ENCODE results near the gene NPAS2.

NPAS2 gene

DNA sequence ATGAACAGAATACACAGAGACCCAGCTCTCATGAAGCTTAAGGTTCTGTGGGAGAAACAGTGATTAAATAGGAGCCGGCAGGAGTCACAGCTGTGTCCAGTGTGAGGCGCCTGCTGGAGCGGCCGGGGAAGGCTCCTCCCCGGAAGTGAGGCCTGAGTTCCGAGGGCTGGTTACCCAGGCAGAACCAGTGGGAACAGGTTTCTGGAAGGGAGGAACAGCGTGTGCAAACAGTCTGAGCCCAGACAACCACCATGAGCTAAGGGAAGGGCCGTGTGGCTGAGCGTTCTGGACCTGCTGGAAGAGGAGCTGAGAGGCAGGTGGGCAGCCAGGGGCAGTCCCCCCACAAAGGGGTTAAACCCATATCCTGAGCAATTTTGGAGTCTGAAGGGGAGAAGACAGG is 26.0 kb upstream of the NPAS2 start:
- no peak for DNase-seq (ENCODE audit: low read depth)

DNA sequence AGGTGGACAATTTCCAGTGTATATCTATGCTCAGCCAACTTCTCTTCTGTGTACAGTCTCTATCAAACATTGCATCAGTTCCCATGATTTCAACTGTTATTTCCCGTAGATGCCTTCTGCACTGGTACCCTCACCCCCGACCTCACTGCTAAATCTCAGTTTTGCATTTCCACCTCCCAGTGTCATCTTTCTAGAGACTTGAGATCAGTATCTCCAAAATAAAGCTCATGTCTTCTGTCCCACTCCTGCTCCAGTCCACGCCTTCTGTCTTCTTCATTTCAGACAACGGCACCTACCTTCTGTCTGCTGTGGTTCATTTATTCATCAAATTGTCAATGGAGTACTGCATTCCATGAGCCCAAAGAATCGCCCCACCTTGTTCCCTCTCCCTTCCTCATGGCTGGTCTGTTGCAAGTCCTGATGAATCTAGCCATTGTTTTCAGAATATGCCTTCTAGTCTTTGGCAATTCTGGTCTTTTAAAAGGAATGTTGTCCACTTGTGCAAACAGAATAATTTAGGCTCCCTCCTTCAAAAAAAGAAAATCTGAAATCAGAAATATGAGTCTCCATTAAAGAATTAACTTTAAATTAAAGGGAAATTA is 23.3 kb upstream of the NPAS2 start:
- DNase-seq (ENCODE audit: low read depth), result no peak

DNA sequence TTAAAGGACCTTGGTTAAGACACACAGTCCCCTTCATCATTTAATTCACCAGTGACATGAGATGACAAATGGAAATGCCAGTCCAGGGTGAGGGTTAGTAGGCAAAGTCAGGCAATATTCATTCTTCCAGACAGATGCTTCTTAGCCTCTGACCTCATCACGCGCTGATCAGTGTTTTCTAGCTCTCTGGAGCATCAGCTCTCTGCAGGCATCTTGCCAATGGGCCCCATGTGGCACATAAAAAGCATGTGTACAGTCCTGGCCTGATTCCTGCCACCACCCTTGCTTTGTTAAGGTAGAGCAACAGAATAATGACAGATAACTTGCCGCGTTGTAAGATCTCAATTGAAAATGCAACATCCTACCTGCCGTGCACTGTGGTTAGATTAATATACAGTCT is 20.3 kb upstream of the NPAS2 start:
- no peak for DNase-seq (ENCODE audit: low read depth)

DNA sequence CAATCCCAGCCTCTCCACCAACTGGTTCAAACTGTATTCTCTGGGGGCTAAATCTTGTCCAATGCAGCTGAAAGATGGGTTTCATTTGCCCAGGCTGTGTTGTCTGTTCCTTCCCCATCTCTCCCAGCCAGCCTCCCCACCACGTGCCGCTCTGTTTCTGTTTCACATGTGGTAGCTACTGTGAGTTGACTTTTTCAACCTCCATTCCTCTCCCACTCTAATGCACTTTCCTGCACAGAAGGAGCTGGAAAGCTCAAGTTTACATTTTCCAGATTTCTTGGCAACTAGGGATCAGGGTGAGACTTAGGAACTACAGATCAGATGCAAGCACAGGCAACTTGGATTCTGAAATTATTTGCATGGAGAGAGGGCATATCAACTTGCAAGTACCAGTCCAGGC is 19.0 kb upstream of the NPAS2 start:
- no peak for DNase-seq (ENCODE audit: low read depth)

DNA sequence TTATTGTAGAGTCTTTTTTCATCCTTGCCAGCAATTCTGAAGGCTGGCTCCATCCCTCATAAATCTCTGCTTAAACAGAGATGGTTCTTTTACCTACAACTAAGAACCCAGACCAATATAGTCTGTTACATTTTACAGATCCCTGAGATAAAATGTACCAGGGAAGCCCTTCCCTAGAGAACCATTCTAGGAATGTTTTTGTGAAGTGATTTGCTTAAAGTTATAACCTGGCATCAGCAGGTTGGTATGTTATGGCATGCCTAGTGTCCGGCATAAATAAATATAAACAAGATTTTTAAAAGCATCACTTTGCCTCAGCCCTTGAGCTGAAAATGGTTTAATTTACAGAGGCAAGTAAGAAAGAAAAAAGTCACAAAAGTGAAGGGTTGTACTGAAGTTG is 18.5 kb upstream of the NPAS2 start:
- no peak for DNase-seq (ENCODE audit: low read depth)

DNA sequence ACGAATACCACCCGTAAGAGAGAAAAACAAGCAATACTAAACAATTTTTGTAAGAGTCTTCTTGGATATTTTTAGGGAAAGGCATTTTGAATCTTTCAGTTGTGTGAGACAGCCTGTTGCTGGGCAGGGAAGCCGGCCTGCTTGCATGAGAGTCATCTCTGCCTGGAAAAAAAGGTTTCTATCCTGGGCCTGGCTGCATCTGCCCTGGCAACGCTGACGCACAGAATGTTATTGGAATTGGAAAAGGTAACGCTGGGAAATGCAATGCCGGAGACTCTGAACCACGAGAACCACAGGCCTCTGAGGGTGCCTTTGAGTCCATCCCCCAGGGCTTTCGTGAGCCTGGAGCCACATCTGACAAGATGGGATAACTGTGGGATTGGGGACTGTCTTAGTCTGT is 17.9 kb upstream of the NPAS2 start:
- DNase-seq (ENCODE audit: low read depth), result no peak

DNA sequence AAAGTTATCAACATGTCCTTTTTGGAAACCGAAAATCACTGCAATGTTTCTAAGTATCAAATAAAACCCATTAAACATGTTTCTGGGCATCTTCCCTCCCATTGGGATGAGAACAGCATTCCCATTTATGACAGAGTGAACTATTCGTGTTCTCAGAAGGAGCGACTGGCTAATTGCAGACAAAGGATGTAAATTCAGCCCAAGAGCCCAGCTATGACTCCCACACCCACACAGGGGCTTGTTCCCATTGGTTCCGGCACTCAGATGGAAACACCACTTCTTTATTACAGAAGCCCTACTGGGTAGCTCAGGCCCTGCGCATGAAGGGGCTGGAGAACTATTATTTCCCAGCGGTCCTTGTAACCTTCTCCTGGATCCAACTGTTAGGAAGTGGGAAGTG is 16.6 kb upstream of the NPAS2 start:
- DNase-seq (ENCODE audit: low read depth), result no peak

DNA sequence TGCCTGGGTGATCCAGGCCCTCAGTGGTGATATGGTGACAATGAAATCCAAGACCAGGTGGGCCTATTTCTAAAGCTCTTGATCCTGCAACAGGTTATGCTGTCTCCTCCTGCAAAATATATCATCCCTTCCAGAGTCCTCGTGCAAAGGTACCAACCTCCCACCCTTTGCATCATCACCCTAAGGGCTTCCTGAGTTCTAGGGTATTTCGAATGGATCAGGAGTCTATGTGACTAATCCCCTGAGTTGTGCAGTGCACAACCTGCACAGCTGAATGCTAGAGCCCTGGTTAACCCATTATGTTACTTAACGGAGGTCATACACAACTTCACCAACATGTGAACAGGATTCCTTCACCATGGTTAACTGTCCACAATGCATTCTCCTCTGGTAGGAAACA is 13.4 kb upstream of the NPAS2 start:
- DNase-seq (ENCODE audit: low read depth), result no peak

DNA sequence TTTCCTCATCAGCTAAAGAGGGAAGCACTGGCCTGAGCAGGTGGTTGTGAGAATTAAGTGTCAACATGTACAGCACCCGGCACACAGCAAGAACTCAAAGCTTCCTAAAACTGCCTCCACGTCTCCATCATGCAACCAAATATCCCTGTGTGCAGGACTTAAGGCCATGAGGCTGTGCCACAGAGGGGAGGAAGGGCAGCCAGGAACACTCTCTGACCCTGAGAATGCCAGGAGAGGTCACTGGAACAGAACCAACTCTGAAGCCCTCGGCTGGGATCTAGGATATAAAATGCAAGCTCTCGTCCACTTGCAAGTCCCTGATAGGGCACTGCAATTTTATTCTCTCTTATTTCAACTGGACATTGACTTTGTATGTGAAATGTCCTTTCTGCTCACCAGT is 12.2 kb upstream of the NPAS2 start:
- no peak for DNase-seq (ENCODE audit: low read depth)

DNA sequence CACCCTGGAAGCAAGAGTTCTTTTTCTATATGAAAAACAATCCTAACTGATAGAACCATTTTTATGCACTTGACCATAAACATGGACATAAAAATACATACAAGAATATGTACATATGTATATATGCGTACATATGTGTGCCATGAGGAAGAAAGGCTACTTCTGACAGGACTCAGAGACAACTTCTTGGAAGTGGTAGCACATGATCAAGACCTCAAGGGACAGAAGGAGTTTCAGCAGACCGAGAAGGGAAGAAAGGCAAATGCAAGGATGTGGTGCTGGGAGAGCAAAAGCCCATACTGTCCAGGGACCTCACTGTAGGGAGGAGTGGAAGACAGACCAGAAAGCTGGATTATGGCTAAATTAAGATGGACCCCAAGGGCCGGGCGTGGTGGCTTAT is 11.4 kb upstream of the NPAS2 start:
- no peak for DNase-seq (ENCODE audit: low read depth)

DNA sequence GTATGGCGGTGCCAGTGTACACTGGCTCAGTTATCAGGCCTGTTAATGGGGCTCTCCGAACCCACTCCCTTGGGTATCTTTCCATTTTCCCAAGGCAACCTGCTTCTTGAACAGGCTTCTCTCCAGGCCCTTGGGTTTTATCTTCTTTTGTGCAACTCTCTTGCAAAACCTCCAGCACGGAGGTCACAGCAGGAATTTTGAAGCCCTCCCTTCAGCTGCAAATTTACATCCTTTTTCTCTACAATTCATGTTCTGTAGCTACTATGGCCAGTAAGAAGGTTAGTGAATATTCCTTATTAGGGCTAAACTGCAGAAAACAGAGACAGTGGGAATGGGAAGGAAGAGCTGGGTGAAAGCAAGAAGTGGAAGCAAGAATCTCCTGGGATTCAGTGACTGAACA is 10.4 kb upstream of the NPAS2 start:
- DNase-seq (ENCODE audit: low read depth), result no peak

DNA sequence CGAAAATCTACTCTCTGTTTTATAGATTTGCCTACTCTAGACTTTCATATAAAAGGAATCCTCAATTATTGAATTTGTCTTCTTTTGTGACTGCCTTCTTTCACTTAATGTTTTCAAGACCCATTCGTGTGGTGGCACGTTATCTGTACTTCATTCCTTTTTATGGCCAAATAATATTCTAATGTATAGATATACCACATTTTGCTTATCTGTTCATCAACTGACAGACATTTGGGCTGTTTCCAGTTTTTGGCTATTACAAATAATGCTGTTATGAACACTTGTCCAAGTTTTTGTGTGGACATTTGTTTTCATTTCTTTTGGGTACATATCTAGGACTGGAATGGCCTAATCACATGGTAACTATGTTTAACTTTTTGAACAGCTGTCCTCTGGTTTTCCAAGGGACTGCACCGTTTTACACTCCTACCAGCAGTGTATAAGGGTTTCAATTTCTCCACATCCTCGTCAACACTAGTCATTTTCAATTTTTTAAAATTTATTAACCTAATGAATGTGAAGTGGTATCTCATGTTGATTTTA is 9.3 kb upstream of the NPAS2 start:
- DNase-seq (ENCODE audit: low read depth), result no peak

DNA sequence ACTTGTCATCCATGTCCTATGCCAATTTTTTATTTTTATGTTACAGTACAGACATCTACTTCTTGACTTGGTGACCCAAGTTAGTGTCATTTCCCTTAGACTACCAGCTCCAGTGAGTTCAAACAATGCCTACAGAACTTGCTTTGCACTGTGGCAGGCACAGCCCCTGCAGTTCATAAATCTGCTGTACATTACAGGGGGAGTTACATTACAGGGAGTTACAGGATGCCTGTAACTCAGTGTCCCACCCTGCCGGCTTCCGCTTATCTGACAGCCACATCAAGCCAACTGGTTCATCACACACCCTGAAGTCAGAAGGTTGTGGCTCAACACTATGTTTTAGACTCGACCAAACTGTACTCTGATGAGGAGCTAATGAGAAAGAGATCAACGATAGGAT is 7.8 kb upstream of the NPAS2 start:
- no peak for DNase-seq (ENCODE audit: low read depth)

DNA sequence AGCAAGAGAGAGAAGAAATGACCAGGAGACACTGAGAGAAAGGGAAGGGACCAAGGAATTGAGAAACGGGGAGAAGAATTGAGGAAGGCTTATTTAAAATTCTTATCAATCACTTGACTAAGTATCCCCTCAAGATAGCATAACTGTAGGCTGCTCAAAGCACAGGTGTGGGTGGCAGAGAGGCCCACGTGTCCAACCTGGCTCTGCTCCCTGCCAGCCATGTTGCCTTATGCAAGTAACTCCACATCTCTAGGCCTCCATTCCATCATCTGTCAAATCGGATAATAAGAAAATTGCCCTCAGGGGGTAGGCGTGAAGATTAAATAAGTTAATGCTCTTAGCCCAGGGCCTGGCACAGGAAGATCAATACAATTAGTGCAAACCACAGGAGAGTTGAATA is 7.4 kb upstream of the NPAS2 start:
- no peak for DNase-seq (ENCODE audit: low read depth)

DNA sequence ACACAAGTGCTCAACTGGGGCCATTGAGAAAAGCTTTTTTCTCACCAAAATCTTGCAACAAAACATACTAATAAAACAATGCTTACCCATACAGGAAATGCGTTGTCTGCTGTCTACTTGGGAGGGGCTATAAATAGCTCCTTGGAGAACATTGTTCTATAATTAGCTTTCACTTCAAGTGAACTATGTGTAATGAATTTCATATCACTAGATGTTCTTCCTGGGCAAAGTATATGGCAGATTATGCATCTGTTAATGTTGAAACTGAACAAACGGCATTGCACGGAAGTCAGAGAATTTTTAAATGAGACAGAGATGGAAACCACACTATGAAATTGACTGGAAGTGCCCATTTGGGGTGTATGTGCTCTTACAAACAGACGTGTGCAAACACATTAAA is 6.4 kb upstream of the NPAS2 start:
- no peak for DNase-seq (ENCODE audit: low read depth)

DNA sequence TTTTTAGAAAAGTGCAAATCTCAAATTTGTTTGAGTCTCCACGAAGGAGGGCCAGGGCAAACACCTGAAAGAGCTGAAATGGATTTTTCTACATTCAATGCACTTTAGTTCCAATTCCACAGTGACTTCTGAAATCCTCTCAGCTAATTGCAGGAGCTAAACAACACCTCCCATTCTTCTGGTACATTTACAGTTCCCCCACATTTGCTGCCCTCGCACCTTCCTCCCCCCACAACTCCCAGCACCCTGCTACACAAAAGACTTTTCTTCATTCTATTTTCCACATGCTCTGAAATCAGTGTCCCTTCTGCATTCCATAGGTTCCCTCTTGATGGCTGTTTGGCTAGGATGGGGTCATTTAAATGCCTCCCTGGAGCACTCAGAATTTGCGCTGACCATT is 5.9 kb upstream of the NPAS2 start:
- no peak for DNase-seq (ENCODE audit: low read depth)

DNA sequence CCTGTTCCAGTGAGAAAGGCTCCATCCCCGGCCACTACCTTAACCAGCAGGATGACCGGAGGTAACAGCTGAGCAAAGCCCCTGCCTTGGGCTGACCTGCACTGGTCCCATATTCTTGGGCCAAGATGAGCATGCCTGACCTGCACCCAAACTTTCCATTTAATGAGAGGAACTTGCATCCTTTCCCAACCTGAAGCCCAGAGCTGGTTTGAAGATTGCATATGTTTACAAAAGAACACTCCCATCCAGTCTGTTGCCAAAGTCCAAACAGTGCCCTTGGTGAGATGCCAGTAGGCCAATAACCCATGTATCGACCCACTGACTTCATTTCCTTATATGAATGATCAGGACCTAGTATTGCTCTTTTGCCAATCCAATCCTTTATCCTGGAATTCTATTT is 5.5 kb upstream of the NPAS2 start:
- no peak for DNase-seq (ENCODE audit: low read depth)

DNA sequence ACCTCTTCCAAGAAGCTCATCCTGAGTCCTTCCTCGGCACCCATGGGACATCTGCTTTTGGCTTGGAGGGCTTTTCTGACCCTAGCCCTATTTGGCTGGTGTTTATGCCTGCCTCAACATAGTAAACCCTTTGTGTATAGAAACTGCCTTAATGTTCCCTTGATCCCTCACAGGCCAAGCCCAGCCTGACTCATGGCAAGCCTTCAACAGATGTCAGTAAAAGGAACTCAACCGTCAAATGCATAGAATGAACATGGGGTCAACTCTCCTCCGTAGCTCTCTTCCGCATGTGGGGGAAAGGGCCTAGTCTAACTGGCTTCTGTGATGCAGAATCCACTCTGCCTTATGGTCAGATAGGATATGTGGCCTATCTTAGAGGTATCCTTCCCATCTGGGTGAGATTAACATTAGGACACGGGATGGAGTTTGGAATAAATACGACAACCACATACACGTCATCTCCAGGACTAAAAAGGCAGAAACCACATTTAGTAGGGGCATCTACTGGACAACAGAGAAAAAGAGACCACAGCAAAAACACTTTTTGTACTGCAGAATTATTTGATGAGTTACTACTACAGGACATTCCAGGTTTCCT is 2.5 kb upstream of the NPAS2 start:
- no peak for DNase-seq (ENCODE audit: low read depth)

DNA sequence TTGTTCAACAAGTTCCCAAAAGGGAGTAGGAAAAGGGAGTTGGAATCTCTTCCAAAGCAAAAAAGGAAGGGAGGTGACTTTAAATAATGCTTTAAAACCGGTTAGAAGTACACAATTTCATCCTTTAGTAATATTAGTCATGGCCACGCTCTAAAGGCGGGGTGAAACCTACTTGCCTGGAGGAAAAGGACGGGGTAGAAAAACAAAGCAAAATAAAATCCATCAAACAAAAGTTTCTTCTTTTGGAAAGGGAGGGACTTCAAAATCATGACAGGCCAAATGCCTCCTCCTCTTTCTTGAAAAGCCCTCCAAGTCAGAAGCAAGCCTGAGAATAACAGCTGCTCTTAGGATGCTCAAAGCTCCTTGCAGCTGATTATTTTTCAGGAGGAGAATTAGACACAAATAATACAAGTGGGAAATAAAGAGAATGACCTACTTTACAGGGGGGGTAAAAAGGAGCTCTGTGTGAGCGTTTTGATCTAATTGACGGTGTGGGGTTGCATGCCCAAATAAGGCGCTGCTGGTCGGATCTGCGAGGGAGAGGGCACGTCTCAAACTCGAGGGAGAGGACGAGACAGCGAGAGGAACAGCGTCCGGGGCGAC is 1.8 kb upstream of the NPAS2 start:
- DNase-seq (ENCODE audit: low read depth), result no peak

DNA sequence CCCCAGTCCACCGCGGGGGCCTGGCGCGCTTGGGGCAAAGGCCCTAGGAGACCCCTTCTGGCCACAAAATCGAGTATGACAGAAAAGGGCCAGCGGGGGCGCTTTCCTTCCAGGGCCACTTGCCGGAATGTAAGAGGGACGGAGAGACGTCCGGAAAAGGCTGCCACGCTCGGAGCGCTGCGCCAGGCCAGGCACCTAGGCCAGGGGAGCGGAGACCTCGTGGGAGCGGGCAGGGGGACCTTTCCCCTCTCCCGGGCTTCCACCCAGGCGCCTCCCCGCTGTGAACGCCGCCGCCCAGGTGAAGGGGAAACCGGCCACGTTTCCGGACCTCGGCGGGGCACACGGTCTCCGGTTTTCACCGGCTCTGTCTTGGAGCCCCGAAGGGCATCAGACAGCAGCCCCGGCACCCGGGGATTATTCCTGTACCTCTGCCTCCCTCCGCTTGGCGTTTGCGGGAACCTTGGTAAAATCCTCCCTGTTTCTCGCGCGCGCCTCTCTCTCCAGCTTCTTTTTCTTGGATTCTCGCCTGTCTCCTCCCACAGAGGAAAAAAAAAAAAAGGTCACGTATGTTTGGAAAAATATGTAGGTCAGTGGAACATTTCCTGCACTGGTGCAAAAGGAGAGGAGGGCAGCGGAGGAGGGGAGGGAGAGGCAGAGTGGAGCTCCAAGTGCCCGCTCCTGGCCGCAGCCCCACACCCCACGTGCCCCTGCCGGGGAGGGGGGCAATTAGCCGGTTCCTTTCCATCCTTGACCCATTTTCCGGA is 1.2 kb upstream of the NPAS2 start:
- DNase-seq (ENCODE audit: low read depth), result no peak

DNA sequence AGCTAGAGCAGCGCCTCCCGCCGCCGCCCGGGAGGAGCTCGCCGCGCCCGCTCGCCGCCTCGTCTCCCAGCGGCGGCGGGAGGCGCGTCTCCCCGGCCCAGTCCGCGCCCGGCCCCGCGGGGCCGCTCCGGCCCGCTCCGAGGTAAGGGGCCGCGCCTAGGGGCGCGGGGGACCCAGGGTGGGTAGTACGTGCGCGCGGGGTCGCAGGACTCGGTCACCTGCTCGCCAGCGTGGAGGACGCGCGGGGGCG is 259 bp downstream of the NPAS2 start:
- no peak for DNase-seq (ENCODE audit: low read depth)

DNA sequence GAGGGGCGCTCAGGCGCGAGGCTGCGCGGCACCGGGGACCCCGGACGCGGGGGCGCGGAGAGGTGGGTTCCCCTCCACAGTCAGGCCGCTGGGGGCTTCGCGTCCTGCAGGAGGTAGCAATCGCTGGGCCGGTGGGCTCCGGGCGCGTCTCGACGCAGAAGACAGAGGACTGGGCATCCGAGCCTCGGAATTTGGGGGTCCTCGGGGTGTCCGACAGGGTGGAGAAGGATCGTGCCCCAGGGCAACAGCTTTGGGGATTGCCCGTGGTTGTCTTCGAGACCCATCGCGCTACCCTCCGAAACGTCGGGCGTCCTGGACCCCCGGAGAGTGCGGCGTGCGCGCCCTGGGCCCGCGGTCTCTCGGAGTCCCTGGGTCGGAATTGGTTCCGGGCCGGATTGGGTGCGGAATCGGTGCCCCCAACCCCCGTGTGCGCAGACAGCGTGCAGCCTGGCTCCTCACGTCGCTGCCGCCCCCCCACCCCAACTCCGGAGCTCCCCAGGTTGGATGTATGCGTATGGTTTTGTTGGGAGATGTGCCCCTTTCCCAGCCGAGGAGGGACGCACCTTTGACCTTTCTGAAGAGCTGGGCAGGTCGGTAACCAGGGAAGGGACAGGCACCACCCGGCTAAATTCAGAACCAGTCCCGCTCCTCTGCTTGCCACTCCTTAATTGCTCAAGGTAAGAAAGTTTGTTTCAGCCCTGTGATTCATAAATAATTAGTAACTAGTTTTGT is 750 bp downstream of the NPAS2 start:
- DNase-seq (ENCODE audit: low read depth), result no peak

All from stimulated activated CD8-positive, alpha-beta memory T cell treated with anti-CD3 and anti-CD28 coated beads, Interleukin-7, amount 100 ng/mL, for 24 hours (primary cell).